Measurements from ENCODE around the gene MT1E.
A peak's percentile ranks its signal among the peaks of the same experiment; 100 is the strongest.
"Not testable (repeated sequence)": the region's sequence is repeated elsewhere in the genome, so short reads cannot be mapped to it uniquely, and the experiment has no call there.

The MT1E gene

GRCh38 chr16:56607675-56608042, 17.9 kb upstream of the MT1E start:
- no peak for DNase-seq

- DNase-seq, result peak; percentile 92
Observed at GRCh38 chr16:56608043-56608875, 17.3 kb upstream of the MT1E start, which contains the start of gene MT2A. TSS of gene MT2A (plus strand) at chr16:56608584. CDS start at chr16:56608656, 72 bp downstream.

- DNase-seq, result peak; percentile 69
Observed at GRCh38 chr16:56608876-56609462, 16.6 kb upstream of the MT1E start.

- DNase-seq, result peak; percentile 79
Observed at GRCh38 chr16:56609463-56609921, 16.1 kb upstream of the MT1E start.

- peak; percentile 81 for DNase-seq
Observed at GRCh38 chr16:56610017-56610608, 15.5 kb upstream of the MT1E start.

GRCh38 chr16:56610609-56611111, 14.9 kb upstream of the MT1E start:
- no peak for DNase-seq

GRCh38 chr16:56611281-56611833, 14.2 kb upstream of the MT1E start:
- no peak for DNase-seq

GRCh38 chr16:56613706-56614105, 11.9 kb upstream of the MT1E start:
- no peak for DNase-seq

GRCh38 chr16:56614549-56614991, 11.0 kb upstream of the MT1E start:
- DNase-seq, result no peak

GRCh38 chr16:56615353-56615752, 10.2 kb upstream of the MT1E start:
- DNase-seq, result no peak

GRCh38 chr16:56616608-56617211, 8.9 kb upstream of the MT1E start:
- DNase-seq, result no peak

GRCh38 chr16:56617212-56618085, 8.1 kb upstream of the MT1E start:
- peak; percentile 73 for DNase-seq

- DNase-seq, result no peak
Observed at GRCh38 chr16:56618138-56618537, 7.4 kb upstream of the MT1E start.

GRCh38 chr16:56620339-56620897, 5.2 kb upstream of the MT1E start:
- no peak for DNase-seq

GRCh38 chr16:56621665-56622445, 3.7 kb upstream of the MT1E start:
- DNase-seq, result not testable (repeated sequence)

GRCh38 chr16:56623184-56623583, 2.4 kb upstream of the MT1E start:
- not testable (repeated sequence) for DNase-seq

- no peak for DNase-seq
Observed at GRCh38 chr16:56623637-56624036, 1.9 kb upstream of the MT1E start.

GRCh38 chr16:56625943-56626654, 518 bp downstream of the MT1E start:
- DNase-seq, result no peak

GRCh38 chr16:56626685-56627084, 1.1 kb downstream of the MT1E start:
- DNase-seq, result no peak

Data from activated CD8-positive, alpha-beta memory T cell treated with anti-CD3 and anti-CD28 coated beads for 24 hours (primary cell).